HCT116 (cell line): ENCODE data around the gene WWTR1. TPM values are rescaled to one million over a fixed set of nuclear protein-coding genes. Genes with fewer than 3 reads are reported as not detected.

Experiments
- ATAC-seq: fragments of 200-7000 bp; cut with Tn5 transposase; 2 replicates; pipeline ENCODE4 v1.9.1; 2020; ENCODE audit warnings: mild to moderate bottlenecking, moderate library complexity
- BruUV-seq: library from RNA; stranded (reverse); fragments of 400-500 nt; replicated peaks from 2 replicates; lab custom pipeline; 2021; lab: Mats Ljungman, UMichigan
- CTCF ChIA-PET: fragments of 300-600 bp; sonication (Branson Sonifier 250); formaldehyde crosslinking; loops from one replicate; lab custom pipeline; 2021; ENCODE audit warnings: antibody characterized with exemption; lab: Charles Lee
- POLR2A ChIA-PET: fragments of 300-600, 350-600 bp; sonication (Branson Sonifier 250); formaldehyde crosslinking; loops from one replicate; lab custom pipeline; 2021; ENCODE audit warnings: antibody characterized with exemption; lab: Charles Lee
- RAD21 ChIA-PET, 2 experiments: fragments of 300-600 bp; sonication (Branson Sonifier 250); formaldehyde crosslinking; loops; one replicate each; lab custom pipeline; 2023; ENCODE audit warnings: low total read pairs in 2 of 2; ENCODE audit not compliant: uncharacterized antibody in 2 of 2, unreplicated experiment in 2 of 2, low non-redundant PET in 1 of 2; lab: Charles Lee
- DNase-seq: peaks from one replicate; pipeline ENCODE4 v3.0.0-alpha.2; 2010; ENCODE audit warnings: low read depth, low spot score
- H2AFZ ChIP-seq: fragments of 200-600 bp; shearing (Covaris generic), sonication (generic); 2 replicates; pipeline ENCODE4 v1.6.1; 2017; ENCODE audit warnings: low read depth, mixed run types, mixed read lengths, antibody characterized with exemption, low read length; ENCODE audit not compliant: poor library complexity, severe bottlenecking
- H3K27ac ChIP-seq: 2 replicates; pipeline ENCODE4 v1.5.1; 2012; ENCODE audit warnings: low read depth, low read length
- H3K27me3 ChIP-seq: fragments of 200-600 bp; sonication (generic); 2 replicates; pipeline ENCODE4 v1.6.1; 2016; ENCODE audit warnings: mixed run types, low read length, mixed read lengths; ENCODE audit not compliant: insufficient read depth
- H3K36me3 ChIP-seq, 2 experiments: fragments of 200-500 bp in 1 of 2; fragments of 200-600 bp in 1 of 2; sonication (Bioruptor generic) in 1 of 2; sonication (generic) in 1 of 2; 2 replicates each; pipeline versions ENCODE4 v1.5.1 to v1.6.1; 2014 to 2016; ENCODE audit warnings: low read length in 2 of 2, inconsistent platforms in 1 of 2, mixed read lengths in 1 of 2, mixed run types in 1 of 2; ENCODE audit not compliant: insufficient read depth in 2 of 2, control insufficient read depth in 1 of 2
- H3K4me1 ChIP-seq, 2 experiments: fragments of 200-600 bp in 1 of 2; sonication (generic) in 1 of 2; 2 replicates each; pipeline versions ENCODE4 v1.5.1 to v1.6.1; 2012 to 2017; ENCODE audit warnings: low read length in 2 of 2, inconsistent platforms in 1 of 2, mild to moderate bottlenecking in 1 of 2, mixed read lengths in 1 of 2, mixed run types in 1 of 2, moderate library complexity in 1 of 2; ENCODE audit not compliant: insufficient read depth in 2 of 2, control insufficient read depth in 1 of 2
- H3K4me2 ChIP-seq: fragments of 200-600 bp; sonication (generic); 2 replicates; pipeline ENCODE4 v1.6.1; 2017; ENCODE audit warnings: mixed run types, low read length, mixed read lengths
- H3K4me3 ChIP-seq, 2 experiments: fragments of 200-600 bp in 1 of 2; sonication (generic) in 1 of 2; replicated peaks in 1 of 2; 2 replicates each; pipeline ENCODE4 v1.5.1; 2011 to 2016; ENCODE audit warnings: low read length in 2 of 2, control low read depth in 1 of 2, low read depth in 1 of 2, mild to moderate bottlenecking in 1 of 2, mixed read lengths in 1 of 2, mixed run types in 1 of 2
- H3K79me2 ChIP-seq: fragments of 200-600 bp; sonication (generic); 2 replicates; pipeline ENCODE4 v1.6.1; 2017; ENCODE audit warnings: mild to moderate bottlenecking, mixed run types, low read length, moderate library complexity, mixed read lengths; ENCODE audit not compliant: insufficient read depth
- H3K9ac ChIP-seq: fragments of 200-600 bp; sonication (generic); 2 replicates; pipeline ENCODE4 v1.6.1; 2016; ENCODE audit warnings: low read length, mixed read lengths
- H3K9me2 ChIP-seq: fragments of 200-600 bp; sonication (generic), shearing (Covaris generic); 2 replicates; pipeline ENCODE4 v1.6.1; 2017; ENCODE audit warnings: mixed run types, mild to moderate bottlenecking, moderate library complexity; ENCODE audit not compliant: insufficient read depth
- H3K9me3 ChIP-seq, 2 experiments: fragments of 200-500 bp in 1 of 2; fragments of 200-600 bp in 1 of 2; sonication (Bioruptor generic) in 1 of 2; sonication (generic) in 1 of 2; 2 replicates each; pipeline ENCODE4 v1.6.1; 2014 to 2017; ENCODE audit warnings: low read length in 2 of 2, mixed read lengths in 2 of 2, inconsistent platforms in 1 of 2, low read depth in 1 of 2, mild to moderate bottlenecking in 1 of 2, mixed run types in 1 of 2, moderate library complexity in 1 of 2; ENCODE audit not compliant: control insufficient read depth in 1 of 2, insufficient read depth in 1 of 2
- H4K20me1 ChIP-seq: fragments of 200-600 bp; sonication (generic), shearing (Covaris generic); 2 replicates; pipeline ENCODE4 v1.6.1; 2017; ENCODE audit warnings: mixed run types, mild to moderate bottlenecking, moderate library complexity; ENCODE audit not compliant: insufficient read depth
- CEBPB ChIP-seq: IDR thresholded peaks from 2 replicates; pipeline ENCODE4 v1.6.1; 2012; ENCODE audit warnings: low read depth
- EGR1 ChIP-seq: IDR thresholded peaks from 2 replicates; pipeline ENCODE4 v1.6.1; 2012; ENCODE audit warnings: low read depth
- EZH2 ChIP-seq: fragments of 200-600 bp; sonication (generic); IDR thresholded peaks from 2 replicates; pipeline ENCODE4 v1.6.1; 2017; ENCODE audit warnings: antibody characterized with exemption, mixed run types
- EZH2phosphoT487 ChIP-seq: fragments of 200-600 bp; IDR thresholded peaks from 2 replicates; pipeline ENCODE4 v1.6.1; 2018; ENCODE audit warnings: antibody characterized with exemption, borderline replicate concordance
- JUND ChIP-seq: IDR thresholded peaks from 2 replicates; pipeline ENCODE4 v1.6.1; 2012
- POLR2A ChIP-seq: IDR thresholded peaks from 2 replicates; pipeline ENCODE4 v1.7.0; 2011; ENCODE audit warnings: borderline replicate concordance; ENCODE audit not compliant: insufficient read depth, insufficient read length; ENCODE audit errors: extremely low read depth
- RAD21 ChIP-seq: IDR thresholded peaks from 2 replicates; pipeline ENCODE4 v1.6.1; 2012; ENCODE audit warnings: low read depth, mild to moderate bottlenecking
- SIN3A ChIP-seq: IDR thresholded peaks from 2 replicates; pipeline ENCODE4 v1.6.1; 2012; ENCODE audit warnings: low read depth
- SP1 ChIP-seq: IDR thresholded peaks from 2 replicates; pipeline ENCODE4 v1.6.1; 2012; ENCODE audit warnings: low read depth
- SRF ChIP-seq: IDR thresholded peaks from 2 replicates; pipeline ENCODE4 v1.6.1; 2012; ENCODE audit warnings: low read depth
- TCF7L2 ChIP-seq: IDR thresholded peaks from 2 replicates; pipeline ENCODE4 v1.7.0; 2011; ENCODE audit warnings: borderline replicate concordance, inconsistent platforms; ENCODE audit not compliant: insufficient read depth, insufficient read length; ENCODE audit errors: extremely low read depth
- YY1 ChIP-seq: IDR thresholded peaks from 2 replicates; pipeline ENCODE4 v1.6.1; 2011; ENCODE audit warnings: low read length, low read depth, moderate library complexity, mild to moderate bottlenecking; ENCODE audit not compliant: insufficient replicate concordance; ENCODE audit errors: extremely low read depth
- ZFX ChIP-seq: fragments of 450-650 bp; IDR thresholded peaks from 2 replicates; pipeline ENCODE4 v1.6.1; 2017
- ZNF274 ChIP-seq: fragments of 200-500 bp; sonication (Bioruptor generic); IDR thresholded peaks from 2 replicates; pipeline ENCODE4 v1.6.1; 2014; ENCODE audit warnings: mild to moderate bottlenecking, low read depth, low read length, inconsistent platforms
- intact Hi-C: fragments of 100-400 bp; cut with micrococcal nuclease; formaldehyde crosslinking; loops from 2 replicates; pipeline ENCODE4 v1.10.0; 2022
- total RNA-seq: library from RNA; stranded (reverse); gene quantifications from one replicate; pipeline ENCODE4 v1.2.1, GENCODE V29; 2021; ENCODE audit not compliant: unreplicated experiment
- TF ChIP-seq, protein P1 (sequence below): IDR thresholded peaks from 2 replicates; pipeline ENCODE4 v1.6.1; 2012
- TF ChIP-seq, protein P2 (sequence below): IDR thresholded peaks from 2 replicates; pipeline ENCODE4 v1.6.1; 2012; ENCODE audit warnings: low read depth
- TF ChIP-seq, protein P3 (sequence below): IDR thresholded peaks from 2 replicates; pipeline ENCODE4 v1.6.1; 2011; ENCODE audit warnings: mild to moderate bottlenecking, low read length, moderate library complexity; ENCODE audit not compliant: insufficient replicate concordance; ENCODE audit errors: extremely low read depth
- TF ChIP-seq, protein P4 (sequence below): IDR thresholded peaks from 2 replicates; pipeline ENCODE4 v1.6.1; 2012

The WWTR1 gene
- total RNA-seq, 1 experiment from 2014 or later: 46.9 TPM

DNA sequence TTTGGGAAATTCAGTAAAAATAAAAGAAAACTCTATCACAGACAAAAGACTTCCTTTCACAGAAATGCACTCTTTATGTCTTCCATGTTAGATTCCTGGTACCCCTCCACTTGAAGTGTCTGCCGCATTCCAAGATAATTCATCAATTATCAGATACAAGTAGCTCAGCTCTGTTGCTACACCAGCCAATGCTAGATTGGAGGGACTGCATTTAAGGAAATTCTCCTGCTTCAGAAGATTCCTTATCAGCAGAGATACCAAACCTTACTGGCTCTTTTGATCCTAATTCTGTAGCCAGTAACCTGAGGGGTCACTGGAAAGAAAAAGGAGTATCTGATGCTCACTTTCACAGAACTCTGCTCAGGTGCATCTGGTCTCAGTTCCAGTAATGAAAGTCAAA, 119.5 kb downstream of the WWTR1 start (continued):
- TF ChIP-seq SIN3A (no peak), ZFX (no peak)

DNA sequence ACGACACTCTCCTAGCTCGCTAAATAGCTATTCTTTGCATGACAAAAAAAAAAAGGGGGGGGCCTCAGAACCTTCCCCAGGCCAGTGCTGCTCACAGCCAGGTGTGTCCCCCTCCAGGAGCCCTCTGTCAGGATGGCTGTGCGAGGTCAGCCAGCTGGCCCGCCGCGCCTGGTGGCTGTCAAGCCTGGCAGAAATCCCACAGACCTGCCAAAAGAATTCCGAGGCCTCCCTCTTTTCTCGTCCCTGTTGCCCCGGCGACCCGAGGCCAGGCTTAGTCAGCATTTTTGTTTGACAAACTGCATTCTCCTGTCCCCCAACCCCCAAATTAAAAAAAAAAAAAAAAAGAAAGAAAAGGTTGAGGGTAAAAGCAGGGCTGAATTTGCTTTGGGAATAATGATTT, 121.4 kb downstream of the WWTR1 start:
- H4K20me1 ChIP-seq: no peaks in the 10 kb centered on the region
- no peak overlapping the region for H3K27ac ChIP-seq
- RAD21 ChIA-PET: no interaction called here
- H3K79me2 ChIP-seq: peaks cover 7% of the 10 kb centered on the region; the same call in 1 of the 2 replicates
- H3K9me3 ChIP-seq: no peaks in the 10 kb centered on the region
- H3K27me3 ChIP-seq: no peaks in the 10 kb centered on the region
- no peak overlapping the region for H3K4me3 ChIP-seq
- POLR2A ChIA-PET: no interaction called here
- intact Hi-C loops: no loop called here
- H3K9me2 ChIP-seq: no peaks in the 10 kb centered on the region
- no peak for DNase-seq
- no peak overlapping the region for H3K9ac ChIP-seq
- H3K4me2 ChIP-seq: no peak overlapping the region
- no peak for TF ChIP-seq RAD21
- TF ChIP-seq, protein P1, sequence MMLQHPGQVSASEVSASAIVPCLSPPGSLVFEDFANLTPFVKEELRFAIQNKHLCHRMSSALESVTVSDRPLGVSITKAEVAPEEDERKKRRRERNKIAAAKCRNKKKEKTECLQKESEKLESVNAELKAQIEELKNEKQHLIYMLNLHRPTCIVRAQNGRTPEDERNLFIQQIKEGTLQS: no peak
- no peak for TF ChIP-seq EGR1
- TF ChIP-seq ZFX: no peak
- TF ChIP-seq, protein P2, sequence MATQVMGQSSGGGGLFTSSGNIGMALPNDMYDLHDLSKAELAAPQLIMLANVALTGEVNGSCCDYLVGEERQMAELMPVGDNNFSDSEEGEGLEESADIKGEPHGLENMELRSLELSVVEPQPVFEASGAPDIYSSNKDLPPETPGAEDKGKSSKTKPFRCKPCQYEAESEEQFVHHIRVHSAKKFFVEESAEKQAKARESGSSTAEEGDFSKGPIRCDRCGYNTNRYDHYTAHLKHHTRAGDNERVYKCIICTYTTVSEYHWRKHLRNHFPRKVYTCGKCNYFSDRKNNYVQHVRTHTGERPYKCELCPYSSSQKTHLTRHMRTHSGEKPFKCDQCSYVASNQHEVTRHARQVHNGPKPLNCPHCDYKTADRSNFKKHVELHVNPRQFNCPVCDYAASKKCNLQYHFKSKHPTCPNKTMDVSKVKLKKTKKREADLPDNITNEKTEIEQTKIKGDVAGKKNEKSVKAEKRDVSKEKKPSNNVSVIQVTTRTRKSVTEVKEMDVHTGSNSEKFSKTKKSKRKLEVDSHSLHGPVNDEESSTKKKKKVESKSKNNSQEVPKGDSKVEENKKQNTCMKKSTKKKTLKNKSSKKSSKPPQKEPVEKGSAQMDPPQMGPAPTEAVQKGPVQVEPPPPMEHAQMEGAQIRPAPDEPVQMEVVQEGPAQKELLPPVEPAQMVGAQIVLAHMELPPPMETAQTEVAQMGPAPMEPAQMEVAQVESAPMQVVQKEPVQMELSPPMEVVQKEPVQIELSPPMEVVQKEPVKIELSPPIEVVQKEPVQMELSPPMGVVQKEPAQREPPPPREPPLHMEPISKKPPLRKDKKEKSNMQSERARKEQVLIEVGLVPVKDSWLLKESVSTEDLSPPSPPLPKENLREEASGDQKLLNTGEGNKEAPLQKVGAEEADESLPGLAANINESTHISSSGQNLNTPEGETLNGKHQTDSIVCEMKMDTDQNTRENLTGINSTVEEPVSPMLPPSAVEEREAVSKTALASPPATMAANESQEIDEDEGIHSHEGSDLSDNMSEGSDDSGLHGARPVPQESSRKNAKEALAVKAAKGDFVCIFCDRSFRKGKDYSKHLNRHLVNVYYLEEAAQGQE: no peak
- no peak for TF ChIP-seq YY1
- no peak for TF ChIP-seq SRF
- TF ChIP-seq, protein P3, sequence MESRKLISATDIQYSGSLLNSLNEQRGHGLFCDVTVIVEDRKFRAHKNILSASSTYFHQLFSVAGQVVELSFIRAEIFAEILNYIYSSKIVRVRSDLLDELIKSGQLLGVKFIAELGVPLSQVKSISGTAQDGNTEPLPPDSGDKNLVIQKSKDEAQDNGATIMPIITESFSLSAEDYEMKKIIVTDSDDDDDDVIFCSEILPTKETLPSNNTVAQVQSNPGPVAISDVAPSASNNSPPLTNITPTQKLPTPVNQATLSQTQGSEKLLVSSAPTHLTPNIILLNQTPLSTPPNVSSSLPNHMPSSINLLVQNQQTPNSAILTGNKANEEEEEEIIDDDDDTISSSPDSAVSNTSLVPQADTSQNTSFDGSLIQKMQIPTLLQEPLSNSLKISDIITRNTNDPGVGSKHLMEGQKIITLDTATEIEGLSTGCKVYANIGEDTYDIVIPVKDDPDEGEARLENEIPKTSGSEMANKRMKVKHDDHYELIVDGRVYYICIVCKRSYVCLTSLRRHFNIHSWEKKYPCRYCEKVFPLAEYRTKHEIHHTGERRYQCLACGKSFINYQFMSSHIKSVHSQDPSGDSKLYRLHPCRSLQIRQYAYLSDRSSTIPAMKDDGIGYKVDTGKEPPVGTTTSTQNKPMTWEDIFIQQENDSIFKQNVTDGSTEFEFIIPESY: no peak
- TF ChIP-seq EZH2: no peak
- TF ChIP-seq, protein P4, sequence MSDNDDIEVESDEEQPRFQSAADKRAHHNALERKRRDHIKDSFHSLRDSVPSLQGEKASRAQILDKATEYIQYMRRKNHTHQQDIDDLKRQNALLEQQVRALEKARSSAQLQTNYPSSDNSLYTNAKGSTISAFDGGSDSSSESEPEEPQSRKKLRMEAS: no peak
- no peak for TF ChIP-seq EZH2phosphoT487
- TF ChIP-seq POLR2A: no peak
- TF ChIP-seq CEBPB: no peak
- TF ChIP-seq ZNF274: no peak
- TF ChIP-seq SP1: no peak
- no peak for TF ChIP-seq TCF7L2
- no peak for TF ChIP-seq JUND
- TF ChIP-seq, all 23 proteins: peak for 0
- BruUV-seq: no TSS peak
- CTCF ChIA-PET: interaction anchor here (1.2 kb wide), 1 partner anchor 23 kb away, joined by 3 read pairs; no protein-coding TSS in a partner anchor
- Histone ChIP-seq H3K36me3 (no peaks in the 10 kb centered on the region), H3K4me1 (peaks cover 0 to 9% of the 10 kb centered on the region in 2 experiments; a peak in 1 of 4 replicates), H2AFZ (no peak overlapping the region)
- ATAC-seq: no peak
